Caco-2 (cell line): ENCODE measurements around the gene TMEM63B. TPM values are rescaled to one million over a fixed set of nuclear protein-coding genes. Genes with fewer than 3 reads are reported as not detected.

Experiments
- BruUV-seq: library from RNA; stranded (reverse); fragments of 400-500 nt; replicated peaks from 2 replicates; lab custom pipeline; 2021; lab: Mats Ljungman, UMichigan
- CTCF ChIA-PET: fragments of 300-600 bp; sonication (Branson Sonifier 250); formaldehyde crosslinking; loops from one replicate; lab custom pipeline; 2022; ENCODE audit warnings: antibody characterized with exemption; lab: Charles Lee
- POLR2A ChIA-PET: fragments of 300-600 bp; sonication (Branson Sonifier 250); formaldehyde crosslinking; loops from one replicate; lab custom pipeline; 2022; ENCODE audit warnings: antibody characterized with exemption; lab: Charles Lee
- DNase-seq, 2 experiments: peaks; one replicate each; pipeline versions ENCODE4 v3.0.0 to v3.0.0-alpha.2; 2020 to 2022
- H3K27me3 ChIP-seq: replicated peaks from 2 replicates; pipeline ENCODE4 v1.6.0; 2011; ENCODE audit warnings: low read length; ENCODE audit not compliant: control insufficient read depth, insufficient read depth
- H3K36me3 ChIP-seq: 2 replicates; pipeline ENCODE4 v1.5.1; 2011; ENCODE audit warnings: low read length; ENCODE audit not compliant: control insufficient read depth, insufficient read depth
- H3K4me1 ChIP-seq: fragments of 250-450 bp; sonication (Bioruptor Pico); 2 replicates; pipeline ENCODE4 v1.5.1; 2020; ENCODE audit warnings: mild to moderate bottlenecking
- H3K4me3 ChIP-seq: 2 replicates; pipeline ENCODE4 v1.5.1; 2011; ENCODE audit warnings: low read depth, mild to moderate bottlenecking, control low read depth, low read length
- H3K9me3 ChIP-seq: fragments of 250-450 bp; sonication (Bioruptor Pico); 2 replicates; pipeline ENCODE4 v1.5.1; 2020; ENCODE audit warnings: mild to moderate bottlenecking, moderate library complexity
- H3K27ac Mint-ChIP-seq: one replicate; pipeline ENCODE4 v1.8.0; 2022; ENCODE audit warnings: mixed read lengths; ENCODE audit not compliant: unreplicated experiment
- H3K27me3 Mint-ChIP-seq: one replicate; pipeline ENCODE4 v1.8.0; 2022; ENCODE audit warnings: mixed read lengths; ENCODE audit not compliant: insufficient read depth, unreplicated experiment
- H3K36me3 Mint-ChIP-seq: one replicate; pipeline ENCODE4 v1.8.0; 2022; ENCODE audit warnings: mild to moderate bottlenecking, mixed read lengths; ENCODE audit not compliant: insufficient read depth, unreplicated experiment
- H3K4me1 Mint-ChIP-seq: one replicate; pipeline ENCODE4 v1.8.0; 2022; ENCODE audit warnings: low read depth, mixed read lengths; ENCODE audit not compliant: unreplicated experiment
- H3K4me3 Mint-ChIP-seq: one replicate; pipeline ENCODE4 v1.8.0; 2022; ENCODE audit warnings: mild to moderate bottlenecking, moderate library complexity, mixed read lengths; ENCODE audit not compliant: unreplicated experiment
- H3K9me3 Mint-ChIP-seq: one replicate; pipeline ENCODE4 v1.8.0; 2022; ENCODE audit warnings: mixed read lengths; ENCODE audit not compliant: unreplicated experiment
- CTCF ChIP-seq, 2 experiments: fragments of 200-600 bp in 1 of 2; IDR thresholded peaks; 1 replicate in 1 of 2; 2 replicates in 1 of 2; pipeline versions ENCODE4 v1.5.1 to v1.8.0; 2011 to 2022; ENCODE audit warnings: antibody characterized with exemption in 1 of 2, control low read depth in 1 of 2, inconsistent platforms in 1 of 2, low read depth in 1 of 2, low read length in 1 of 2, mild to moderate bottlenecking in 1 of 2, moderate library complexity in 1 of 2; ENCODE audit not compliant: insufficient read depth in 1 of 2, severe bottlenecking in 1 of 2, unreplicated experiment in 1 of 2
- intact Hi-C: fragments of 100-400 bp; cut with micrococcal nuclease; formaldehyde crosslinking; loops from one replicate; pipeline ENCODE4 v1.10.0; 2022; ENCODE audit not compliant: unreplicated experiment
- total RNA-seq: library from RNA; stranded (reverse); gene quantifications from 2 replicates; pipeline ENCODE4 v1.2.3, GENCODE V29; 2022

The TMEM63B gene
- total RNA-seq, 1 experiment from 2014 or later: 28.2 TPM

GRCh38 chr6:44091981-44092884, 35.1 kb upstream of the TMEM63B start:
- peaks cover 19% of the 10 kb centered on the region for H3K36me3 Mint-ChIP-seq
- H3K36me3 ChIP-seq: no peaks in the 10 kb centered on the region
- H3K27me3 Mint-ChIP-seq: no peaks in the 10 kb centered on the region
- no TSS peak for BruUV-seq
- CTCF ChIA-PET: no interaction called here
- peaks cover 32% of the 10 kb centered on the region for H3K4me1 Mint-ChIP-seq
- H3K4me3 ChIP-seq: no peak overlapping the region
- no peak overlapping the region for H3K27ac Mint-ChIP-seq
- no peaks in the 10 kb centered on the region for H3K27me3 ChIP-seq
- DNase-seq: no peak
- peaks cover 36% of the 10 kb centered on the region for H3K4me1 ChIP-seq
- no peak for TF ChIP-seq CTCF (IDR thresholded peaks at IDR 0.05; ENCODE audit: insufficient read depth in 1 of 2, low read depth in 1 of 2, low read length in 1 of 2, severe bottlenecking in 1 of 2, unreplicated experiment in 1 of 2)
- H3K4me3 Mint-ChIP-seq: no peak overlapping the region
- no peaks in the 10 kb centered on the region for H3K9me3 Mint-ChIP-seq
- POLR2A ChIA-PET: no interaction called here
- H3K9me3 ChIP-seq: no peaks in the 10 kb centered on the region
- intact Hi-C loops: no loop called here

- H3K4me1 Mint-ChIP-seq: peaks cover 40% of the 10 kb centered on the region
- Histone ChIP-seq H3K36me3 (no peaks in the 10 kb centered on the region), H3K4me1 (peaks cover 36% of the 10 kb centered on the region), H3K9me3 (no peaks in the 10 kb centered on the region), H3K4me3 (no peak overlapping the region), H3K27me3 (no peaks in the 10 kb centered on the region)
- no peak for DNase-seq
- POLR2A ChIA-PET: no interaction called here
- BruUV-seq: no TSS peak
- CTCF ChIA-PET: interaction anchor here (0.7 kb wide), 1 partner anchor 1251 kb away, joined by 3 read pairs; no protein-coding TSS in a partner anchor
- TF ChIP-seq CTCF (IDR thresholded peaks at IDR 0.05; ENCODE audit: insufficient read depth in 1 of 2, low read depth in 1 of 2, low read length in 1 of 2, severe bottlenecking in 1 of 2, unreplicated experiment in 1 of 2): no peak
- intact Hi-C loops: no loop called here
- no peak overlapping the region for H3K27ac Mint-ChIP-seq
- H3K36me3 Mint-ChIP-seq: peaks cover 25% of the 10 kb centered on the region
- H3K27me3 Mint-ChIP-seq: no peaks in the 10 kb centered on the region
- H3K9me3 Mint-ChIP-seq: no peaks in the 10 kb centered on the region
- H3K4me3 Mint-ChIP-seq: no peak overlapping the region
Measured at GRCh38 chr6:44093066-44093465, 34.3 kb upstream of the TMEM63B start.

GRCh38 chr6:44093750-44094402, 33.5 kb upstream of the TMEM63B start:
- CTCF ChIA-PET: interaction anchor here (0.6 to 1.3 kb wide), 6 partner anchors 18 to 1250 kb away, joined by 3 to 7 read pairs (median 3); no protein-coding TSS in a partner anchor
- intact Hi-C loops: loop anchor here (2.0 kb wide), 1 partner anchor 23 kb away; no protein-coding TSS in a partner anchor
- peaks cover 25% of the 10 kb centered on the region for H3K36me3 Mint-ChIP-seq
- TF ChIP-seq CTCF (IDR thresholded peaks at IDR 0.05; ENCODE audit: insufficient read depth in 1 of 2, low read depth in 1 of 2, low read length in 1 of 2, severe bottlenecking in 1 of 2, unreplicated experiment in 1 of 2): no peak
- peaks cover 40% of the 10 kb centered on the region for H3K4me1 Mint-ChIP-seq
- no TSS peak for BruUV-seq
- Histone ChIP-seq H3K4me3 (no peak overlapping the region), H3K27me3 (no peaks in the 10 kb centered on the region), H3K4me1 (peaks cover 36% of the 10 kb centered on the region), H3K36me3 (no peaks in the 10 kb centered on the region), H3K9me3 (no peaks in the 10 kb centered on the region)
- POLR2A ChIA-PET: interaction anchor here (1.3 to 1.5 kb wide), 2 partner anchors 153 to 464 kb away, joined by 4 to 8 read pairs; partner anchors contain the start of genes GTPBP2 and HSP90AB1
- no peak for DNase-seq
- no peaks in the 10 kb centered on the region for H3K27me3 Mint-ChIP-seq
- peak overlapping the region; percentile 37 for H3K4me3 Mint-ChIP-seq
- no peaks in the 10 kb centered on the region for H3K9me3 Mint-ChIP-seq
- H3K27ac Mint-ChIP-seq: peak overlapping the region; percentile 92
